Measurements from ENCODE around the gene CSN2.
"Not testable (repeated sequence)": the region's sequence is repeated elsewhere in the genome, so short reads cannot be mapped to it uniquely, and the experiment has no call there.

Gene CSN2

DNA sequence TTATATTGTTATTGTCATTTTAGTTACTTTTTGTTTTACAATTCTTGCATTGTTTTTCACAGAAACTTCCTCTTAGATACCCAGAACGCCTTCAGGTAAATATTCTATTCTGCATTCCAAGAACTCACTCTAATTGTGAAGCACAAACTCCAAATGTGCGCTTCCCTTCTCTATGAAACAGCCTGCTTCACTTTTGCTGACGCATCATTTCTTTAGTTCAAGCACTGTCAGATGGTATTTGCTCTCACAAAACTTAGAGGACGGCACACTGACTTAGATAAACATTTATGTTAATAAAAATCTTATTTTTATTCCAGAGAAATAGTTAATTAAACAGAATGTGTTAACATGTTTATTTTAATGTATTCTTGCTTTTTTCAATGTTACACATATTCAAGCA, 31.4 kb downstream of the CSN2 start:
- Mint-ChIP-seq H3K4me3 (no peak overlapping the region), H3K9me3 (no peaks in the 10 kb centered on the region), H3K4me1 (ENCODE audit: low read depth) (no peaks in the 10 kb centered on the region), H3K36me3 (ENCODE audit: low read depth) (no peaks in the 10 kb centered on the region), H3K27ac (no peak overlapping the region), H3K27me3 (no peaks in the 10 kb centered on the region)
- DNase-seq, result no peak

DNA sequence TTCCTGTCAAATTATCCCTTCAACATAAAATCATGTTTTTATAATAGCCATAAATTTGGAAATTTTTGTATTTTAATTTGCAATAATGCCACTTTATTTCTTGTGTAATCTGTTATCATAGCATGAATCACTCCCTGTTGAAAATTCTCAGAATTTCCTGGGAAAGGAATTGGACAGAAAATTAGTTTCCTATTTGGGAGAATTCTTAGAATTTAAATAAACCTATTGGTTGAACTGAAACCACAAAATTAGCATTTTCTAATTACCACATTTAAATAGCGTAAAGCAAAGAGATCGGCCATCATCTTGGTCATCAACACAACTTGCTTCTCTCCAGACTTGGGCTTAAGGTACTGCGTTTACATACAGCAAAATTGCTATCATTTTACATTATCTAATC, 34.8 kb downstream of the CSN2 start, which contains the start of gene CSN1S1:
Gene CSN1S1 (plus strand): TSS at position 301 of the 400 bp plus-strand sequence. CDS start 1,488 bp downstream, outside the sequence.
- Mint-ChIP-seq H3K27me3 (no peaks in the 10 kb centered on the region), H3K27ac (no peak within 1 kb of the TSS), H3K4me3 (no peak within 1 kb of the TSS), H3K9me3 (no peaks in the 10 kb centered on the region), H3K36me3 (ENCODE audit: low read depth) (no peaks in the 10 kb centered on the region), H3K4me1 (ENCODE audit: low read depth) (no peaks in the 10 kb centered on the region)
- no peak for DNase-seq

DNA sequence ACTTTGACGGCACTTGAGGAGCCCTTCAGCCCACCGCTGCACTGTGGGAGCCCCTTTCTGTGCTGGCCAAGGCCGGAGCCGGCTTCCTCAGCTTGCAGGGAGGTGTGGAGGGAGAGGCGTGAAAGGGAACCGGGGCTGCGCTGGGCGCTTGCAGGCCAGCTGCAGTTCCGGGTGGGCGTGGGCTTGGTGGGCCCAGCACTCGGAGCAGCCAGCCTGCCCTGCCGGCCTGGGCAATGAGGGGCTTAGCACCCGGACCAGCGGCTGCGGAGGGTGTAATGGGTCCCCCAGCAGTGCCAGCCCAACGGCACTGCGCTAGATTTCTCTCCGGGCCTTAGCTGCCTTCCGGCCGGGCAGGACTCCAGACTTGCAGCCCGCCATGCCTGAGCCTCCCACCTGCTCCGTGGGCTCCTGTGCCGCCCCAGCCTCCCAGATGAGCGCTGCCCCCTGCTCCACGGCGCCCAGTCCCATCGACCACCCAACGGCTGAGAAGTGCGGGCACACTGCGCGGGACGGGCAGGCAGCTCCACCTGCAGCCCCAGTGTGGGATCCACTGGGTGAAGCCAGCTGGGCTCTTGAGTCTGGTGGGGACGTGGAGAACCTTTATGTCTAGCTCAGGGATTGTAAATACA, 41.6 kb downstream of the CSN2 start:
- not testable (repeated sequence) for H3K9me3 Mint-ChIP-seq; H3K4me1 Mint-ChIP-seq (ENCODE audit: low read depth)

DNA sequence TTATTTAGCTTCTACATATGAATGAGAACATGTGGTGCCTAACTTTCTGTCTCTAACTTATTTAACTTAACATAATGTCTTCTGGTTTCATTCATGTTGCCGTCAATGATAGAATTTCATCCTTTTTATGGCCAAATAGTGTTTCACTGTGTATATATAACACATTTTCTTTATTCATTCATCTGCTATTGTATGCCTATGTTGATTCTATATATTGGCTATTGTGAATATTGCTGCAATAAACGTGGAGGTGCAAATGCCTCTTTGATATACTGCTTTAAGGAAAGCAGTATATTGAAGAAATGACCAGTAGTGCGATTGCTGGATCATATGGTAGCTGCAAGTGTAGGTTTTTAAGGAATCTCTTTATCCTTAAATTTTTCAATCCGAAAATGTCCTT, 44.7 kb downstream of the CSN2 start:
- Mint-ChIP-seq H3K27ac (no peak overlapping the region), H3K4me1 (ENCODE audit: low read depth) (no peaks in the 10 kb centered on the region)

More for the DNA sequence above, 41.6 kb downstream of the CSN2 start:
- not testable (repeated sequence) for DNase-seq; H3K36me3 Mint-ChIP-seq (ENCODE audit: low read depth); H3K4me3 Mint-ChIP-seq; H3K27me3 Mint-ChIP-seq; H3K27ac Mint-ChIP-seq

DNA sequence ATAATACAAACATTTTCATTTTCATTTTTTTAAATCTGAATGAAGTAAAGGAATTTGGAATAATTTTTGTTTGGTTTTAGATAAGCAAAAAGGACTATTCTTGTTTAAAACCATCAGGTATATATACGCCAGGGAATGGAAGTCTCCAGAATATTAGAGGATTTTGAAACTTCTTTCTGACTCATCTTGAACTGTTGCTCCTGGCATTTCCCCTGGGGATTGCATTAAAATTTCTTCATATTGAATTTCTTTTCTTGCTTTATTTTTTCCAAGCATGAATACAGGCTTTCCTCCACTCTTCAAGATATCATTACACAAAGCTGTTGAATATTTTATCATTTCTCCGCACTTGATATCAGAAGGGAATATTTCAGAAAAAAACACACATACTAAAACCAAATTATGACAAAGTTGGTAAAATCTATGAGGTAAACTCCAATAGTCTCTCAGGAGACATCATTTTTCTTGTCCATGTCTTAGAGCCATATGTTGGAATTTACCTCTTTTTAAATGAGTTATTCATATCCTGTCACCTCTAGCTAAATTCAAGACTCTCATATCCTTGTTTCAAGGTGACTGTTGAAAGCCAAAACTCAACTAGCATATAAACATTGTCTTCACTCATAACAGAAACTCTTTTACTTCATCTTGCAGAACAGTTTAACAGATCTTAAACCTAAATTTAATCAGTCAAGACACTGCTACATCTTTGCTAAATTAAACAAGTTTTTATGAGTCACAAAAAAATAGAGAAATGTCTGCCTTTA, 55.3 kb downstream of the CSN2 start:
- H3K9me3 Mint-ChIP-seq, result no peaks in the 10 kb centered on the region
- H3K4me3 Mint-ChIP-seq, result no peak overlapping the region
- no peak overlapping the region for H3K27ac Mint-ChIP-seq
- H3K27me3 Mint-ChIP-seq, result peaks cover 2% of the 10 kb centered on the region
- H3K36me3 Mint-ChIP-seq (ENCODE audit: low read depth), result no peaks in the 10 kb centered on the region
- no peaks in the 10 kb centered on the region for H3K4me1 Mint-ChIP-seq (ENCODE audit: low read depth)
- DNase-seq, result no peak

More for the DNA sequence above, 44.7 kb downstream of the CSN2 start:
- H3K27me3 Mint-ChIP-seq, result no peaks in the 10 kb centered on the region
- H3K36me3 Mint-ChIP-seq (ENCODE audit: low read depth), result no peaks in the 10 kb centered on the region
- no peaks in the 10 kb centered on the region for H3K9me3 Mint-ChIP-seq
- no peak for DNase-seq
- H3K4me3 Mint-ChIP-seq, result no peak overlapping the region

DNA sequence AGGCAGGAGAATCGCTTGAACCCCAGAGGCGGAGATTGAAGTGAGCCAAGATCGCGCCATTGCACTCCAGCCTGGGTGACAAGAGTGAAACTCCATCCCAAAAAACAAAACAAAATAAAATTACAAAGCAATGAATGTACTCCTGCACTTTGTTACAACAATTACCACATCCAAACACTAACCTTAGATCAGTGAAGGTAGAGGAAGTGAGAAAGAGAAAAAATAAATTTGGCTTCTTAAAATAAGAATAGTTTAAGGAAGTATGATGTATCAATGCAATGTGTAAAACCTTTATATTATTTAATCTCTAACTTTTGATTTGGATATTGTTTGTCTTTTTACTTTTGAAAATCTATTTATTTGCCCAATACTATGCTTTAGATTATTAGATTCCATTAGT, 56.3 kb downstream of the CSN2 start:
- Mint-ChIP-seq H3K9me3 (no peaks in the 10 kb centered on the region), H3K36me3 (ENCODE audit: low read depth) (no peaks in the 10 kb centered on the region), H3K4me3 (no peak overlapping the region), H3K27ac (no peak overlapping the region), H3K27me3 (peaks cover 2% of the 10 kb centered on the region), H3K4me1 (ENCODE audit: low read depth) (no peaks in the 10 kb centered on the region)
- no peak for DNase-seq

DNA sequence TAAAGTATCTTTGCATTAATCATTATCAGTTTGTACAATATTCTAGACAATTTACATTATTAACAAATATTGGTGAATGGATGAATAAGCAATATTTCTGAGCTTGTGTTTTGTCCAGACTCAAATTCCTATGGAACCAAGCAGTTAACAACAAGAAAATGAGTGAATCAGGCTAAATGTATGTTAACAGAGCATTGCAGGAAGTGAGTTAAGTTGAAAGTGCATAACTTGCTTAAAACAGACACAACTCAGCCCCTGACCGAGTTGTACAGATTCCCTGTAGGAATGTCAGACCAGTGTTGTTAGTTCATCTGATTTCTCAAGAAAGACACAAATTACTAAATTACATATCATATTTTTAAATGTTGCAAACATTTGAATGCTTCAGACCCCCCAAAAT, 58.4 kb downstream of the CSN2 start:
- H3K4me1 Mint-ChIP-seq (ENCODE audit: low read depth), result no peaks in the 10 kb centered on the region
- no peak overlapping the region for H3K27ac Mint-ChIP-seq
- peaks cover 2% of the 10 kb centered on the region for H3K27me3 Mint-ChIP-seq
- no peaks in the 10 kb centered on the region for H3K9me3 Mint-ChIP-seq
- no peak for DNase-seq
- no peak overlapping the region for H3K4me3 Mint-ChIP-seq
- no peaks in the 10 kb centered on the region for H3K36me3 Mint-ChIP-seq (ENCODE audit: low read depth)
